HUES48 (cell line): Measurements from ENCODE around the gene DCAF6.

ENCODE experiments used
- H3K27ac ChIP-seq: one replicate; pipeline ENCODE4 v1.7.0; 2013; ENCODE audit warnings: low read depth, low read length, inconsistent platforms
- H3K27me3 ChIP-seq: 2 replicates; pipeline ENCODE4 v1.6.1; 2013; ENCODE audit warnings: mild to moderate bottlenecking, low read length; ENCODE audit not compliant: control insufficient read depth, insufficient read depth
- H3K36me3 ChIP-seq: 2 replicates; pipeline ENCODE4 v1.6.1; 2013; ENCODE audit warnings: low read length; ENCODE audit not compliant: control insufficient read depth, insufficient read depth
- H3K4me1 ChIP-seq: 2 replicates; pipeline ENCODE4 v1.6.1; 2013; ENCODE audit warnings: mild to moderate bottlenecking, low read length; ENCODE audit not compliant: control insufficient read depth, insufficient read depth
- H3K4me3 ChIP-seq: 2 replicates; pipeline ENCODE4 v1.5.1; 2013; ENCODE audit warnings: mild to moderate bottlenecking, low read depth, low read length
- H3K9ac ChIP-seq: 2 replicates; pipeline ENCODE4 v1.6.1; 2013; ENCODE audit warnings: mild to moderate bottlenecking, low read depth, low read length, moderate library complexity
- H3K9me3 ChIP-seq: 2 replicates; pipeline ENCODE4 v1.6.1; 2013; ENCODE audit warnings: low read length; ENCODE audit not compliant: control insufficient read depth, insufficient read depth

DCAF6 gene

GRCh38 chr1:167994560-167994959 is 58.1 kb downstream of the DCAF6 start:
- H3K9me3 ChIP-seq: no peaks in the 10 kb centered on the region
- peaks cover 7% of the 10 kb centered on the region; the same call in 1 of the 2 replicates for H3K4me1 ChIP-seq
- H3K4me3 ChIP-seq: no peak overlapping the region
- H3K9ac ChIP-seq: no peak overlapping the region
- H3K27ac ChIP-seq: no peak overlapping the region
- peaks cover 46% of the 10 kb centered on the region for H3K36me3 ChIP-seq
- H3K27me3 ChIP-seq: no peaks in the 10 kb centered on the region

GRCh38 chr1:167995038-167995437 is 58.6 kb downstream of the DCAF6 start:
- H3K4me1 ChIP-seq: peaks cover 7% of the 10 kb centered on the region; the same call in 1 of the 2 replicates

DNA sequence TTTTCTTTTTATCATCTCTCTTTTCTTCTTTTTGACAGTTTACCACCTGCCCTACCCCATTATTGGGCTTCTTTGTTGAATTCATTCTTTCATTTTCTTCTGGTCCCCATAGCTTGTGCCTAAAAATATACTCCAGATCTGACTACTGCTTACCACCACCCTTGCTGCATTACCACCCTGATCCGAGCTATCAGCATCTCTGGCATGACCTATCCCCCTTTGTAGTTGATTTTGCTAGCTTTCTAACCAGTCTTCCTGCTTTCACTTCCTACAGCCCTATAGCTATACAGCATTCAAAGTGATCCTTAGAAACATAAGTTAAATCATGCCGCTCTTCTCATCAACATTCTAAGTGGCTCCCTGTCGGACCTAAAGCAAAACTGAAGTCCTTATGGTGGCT is 59.8 kb downstream of the DCAF6 start:
- Histone ChIP-seq H3K4me1 (peaks cover 7% of the 10 kb centered on the region; the same call in 1 of the 2 replicates), H3K27ac (no peak overlapping the region), H3K9me3 (no peaks in the 10 kb centered on the region), H3K27me3 (no peaks in the 10 kb centered on the region), H3K4me3 (no peak overlapping the region), H3K9ac (no peak overlapping the region), H3K36me3 (peaks cover 42% of the 10 kb centered on the region)

More at GRCh38 chr1:167995038-167995437, 58.6 kb downstream of the DCAF6 start:
- Histone ChIP-seq H3K36me3 (peaks cover 46% of the 10 kb centered on the region), H3K4me3 (no peak overlapping the region), H3K27me3 (no peaks in the 10 kb centered on the region), H3K9me3 (no peaks in the 10 kb centered on the region), H3K27ac (no peak overlapping the region), H3K9ac (no peak overlapping the region)

DNA sequence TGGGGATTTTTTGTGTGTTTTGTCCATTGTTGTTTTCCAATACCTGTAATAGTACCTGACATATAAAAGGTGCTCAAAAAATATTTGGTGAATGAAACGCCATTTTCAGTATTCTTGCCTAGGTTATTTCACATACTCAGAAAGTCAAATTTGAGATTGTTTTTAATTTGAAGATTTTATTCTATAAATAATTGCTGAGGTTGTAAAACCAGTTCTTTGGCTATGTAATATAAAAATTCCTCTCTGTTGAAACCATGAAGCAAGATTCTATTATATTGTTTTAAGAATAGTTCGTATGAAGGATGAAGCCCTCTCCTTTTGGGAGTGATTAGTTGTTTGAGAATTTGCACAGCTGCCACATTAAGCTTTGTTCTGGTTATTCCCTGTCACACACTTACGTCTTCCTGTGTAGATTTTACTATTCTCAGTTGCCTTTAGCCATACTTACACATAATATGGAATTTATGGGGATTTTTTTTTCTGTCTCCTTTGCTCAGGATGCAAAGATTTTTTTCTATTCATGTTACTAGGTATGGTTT is 60.6 kb downstream of the DCAF6 start:
- H3K36me3 ChIP-seq: peaks cover 35% of the 10 kb centered on the region
- no peaks in the 10 kb centered on the region for H3K27me3 ChIP-seq
- H3K27ac ChIP-seq: no peak overlapping the region
- peaks cover 7% of the 10 kb centered on the region; the same call in 1 of the 2 replicates for H3K4me1 ChIP-seq
- no peaks in the 10 kb centered on the region for H3K9me3 ChIP-seq
- H3K4me3 ChIP-seq: no peak overlapping the region
- H3K9ac ChIP-seq: no peak overlapping the region

DNA sequence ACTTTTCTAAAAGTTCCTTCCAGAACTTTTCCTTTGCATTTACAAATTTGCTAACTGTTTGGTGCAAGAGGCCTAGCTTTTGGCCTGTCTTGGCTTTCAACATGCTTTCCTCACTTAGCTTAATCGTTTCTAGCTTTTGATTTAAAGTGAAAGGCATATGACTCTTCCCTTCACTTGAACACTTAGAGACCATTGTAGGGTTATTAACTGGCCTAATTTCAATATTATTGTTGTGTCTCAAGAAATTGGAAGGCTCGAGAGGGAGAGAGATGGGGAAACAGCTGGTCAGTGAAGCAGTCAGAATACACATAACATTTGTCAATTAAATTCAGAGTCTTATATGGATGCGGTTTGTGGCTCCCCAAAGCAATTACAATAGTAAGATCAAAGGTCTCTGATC is 63.4 kb downstream of the DCAF6 start:
- Histone ChIP-seq H3K36me3 (peaks cover 34% of the 10 kb centered on the region), H3K27me3 (no peaks in the 10 kb centered on the region), H3K9me3 (no peaks in the 10 kb centered on the region), H3K4me1 (peaks cover 7% of the 10 kb centered on the region; the same call in 1 of the 2 replicates), H3K4me3 (no peak overlapping the region), H3K27ac (no peak overlapping the region), H3K9ac (no peak overlapping the region)

DNA sequence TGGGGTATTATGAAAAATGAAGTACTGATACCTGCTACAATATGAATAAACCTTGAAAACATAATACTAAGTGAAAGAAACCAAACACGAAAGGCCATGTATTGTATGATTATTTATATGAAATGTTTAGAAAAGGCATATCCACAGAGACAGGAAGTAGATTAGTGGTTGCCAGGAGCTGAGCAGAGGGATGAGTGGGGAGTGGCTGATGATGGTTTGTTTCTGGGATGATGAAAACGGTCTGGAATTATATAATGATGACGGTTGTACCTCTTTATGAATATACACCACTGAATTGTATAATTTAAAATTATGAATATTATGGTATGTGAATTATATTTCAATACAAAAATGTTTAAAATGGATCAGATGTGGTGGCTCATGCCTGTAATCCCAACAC is 64.2 kb downstream of the DCAF6 start:
- Histone ChIP-seq H3K9me3 (no peaks in the 10 kb centered on the region), H3K36me3 (peaks cover 37% of the 10 kb centered on the region), H3K9ac (no peak overlapping the region), H3K27ac (no peak overlapping the region), H3K27me3 (no peaks in the 10 kb centered on the region), H3K4me3 (no peak overlapping the region), H3K4me1 (peaks cover 7% of the 10 kb centered on the region; the same call in 1 of the 2 replicates)

GRCh38 chr1:168001213-168001612 is 64.7 kb downstream of the DCAF6 start:
- peaks cover 42% of the 10 kb centered on the region for H3K36me3 ChIP-seq
- H3K27me3 ChIP-seq: no peaks in the 10 kb centered on the region
- peaks cover 7% of the 10 kb centered on the region; the same call in 1 of the 2 replicates for H3K4me1 ChIP-seq
- no peak overlapping the region for H3K4me3 ChIP-seq
- no peak overlapping the region for H3K9ac ChIP-seq
- no peaks in the 10 kb centered on the region for H3K9me3 ChIP-seq
- no peak overlapping the region for H3K27ac ChIP-seq

DNA sequence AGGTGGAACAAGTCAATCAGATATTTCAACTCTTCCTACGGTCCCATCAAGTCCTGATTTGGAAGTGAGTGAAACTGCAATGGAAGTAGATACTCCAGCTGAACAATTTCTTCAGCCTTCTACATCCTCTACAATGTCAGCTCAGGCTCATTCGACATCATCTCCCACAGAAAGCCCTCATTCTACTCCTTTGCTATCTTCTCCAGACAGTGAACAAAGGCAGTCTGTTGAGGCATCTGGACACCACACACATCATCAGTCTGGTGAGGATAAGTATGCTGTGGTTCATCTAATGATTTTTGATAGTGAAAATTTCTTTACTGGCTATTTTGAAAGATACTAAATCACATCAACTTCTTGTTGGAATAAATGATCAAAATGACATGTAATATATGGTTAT is 68.0 kb downstream of the DCAF6 start:
- Histone ChIP-seq H3K9ac (no peak overlapping the region), H3K4me1 (no peaks in the 10 kb centered on the region), H3K9me3 (no peaks in the 10 kb centered on the region), H3K27ac (no peak overlapping the region), H3K36me3 (peaks cover 54% of the 10 kb centered on the region), H3K4me3 (no peak overlapping the region), H3K27me3 (no peaks in the 10 kb centered on the region)

- no peaks in the 10 kb centered on the region for H3K4me1 ChIP-seq
- no peaks in the 10 kb centered on the region for H3K9me3 ChIP-seq
- peaks cover 54% of the 10 kb centered on the region for H3K36me3 ChIP-seq
- H3K27ac ChIP-seq: no peak overlapping the region
- no peaks in the 10 kb centered on the region for H3K27me3 ChIP-seq
- H3K9ac ChIP-seq: no peak overlapping the region
- no peak overlapping the region for H3K4me3 ChIP-seq
These were observed 69.0 kb downstream of the DCAF6 start for GRCh38 chr1:168005529-168005928.

DNA sequence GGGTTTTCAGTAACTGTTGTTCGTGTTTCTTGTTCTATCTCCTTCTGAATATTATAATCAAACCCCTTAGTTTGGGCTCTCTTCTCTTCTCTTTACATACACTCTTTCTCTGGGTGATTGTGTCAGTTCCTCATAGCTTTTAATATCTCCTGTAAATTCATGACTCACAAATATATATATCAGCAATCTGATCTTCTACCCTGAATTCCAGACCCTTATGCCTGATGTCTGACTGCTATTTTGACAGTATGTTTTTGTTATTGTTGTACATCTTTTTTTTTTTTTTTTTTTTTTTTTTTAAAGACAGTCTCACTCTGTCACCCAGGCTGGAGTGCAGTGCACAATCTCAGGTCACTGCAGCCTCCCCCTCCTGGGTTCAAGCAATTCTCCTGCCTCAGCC is 71.2 kb downstream of the DCAF6 start:
- H3K27me3 ChIP-seq: no peaks in the 10 kb centered on the region
- H3K27ac ChIP-seq: no peak overlapping the region
- no peak overlapping the region for H3K9ac ChIP-seq
- H3K36me3 ChIP-seq: peaks cover 47% of the 10 kb centered on the region
- H3K9me3 ChIP-seq: no peaks in the 10 kb centered on the region
- H3K4me3 ChIP-seq: no peak overlapping the region
- no peaks in the 10 kb centered on the region for H3K4me1 ChIP-seq

DNA sequence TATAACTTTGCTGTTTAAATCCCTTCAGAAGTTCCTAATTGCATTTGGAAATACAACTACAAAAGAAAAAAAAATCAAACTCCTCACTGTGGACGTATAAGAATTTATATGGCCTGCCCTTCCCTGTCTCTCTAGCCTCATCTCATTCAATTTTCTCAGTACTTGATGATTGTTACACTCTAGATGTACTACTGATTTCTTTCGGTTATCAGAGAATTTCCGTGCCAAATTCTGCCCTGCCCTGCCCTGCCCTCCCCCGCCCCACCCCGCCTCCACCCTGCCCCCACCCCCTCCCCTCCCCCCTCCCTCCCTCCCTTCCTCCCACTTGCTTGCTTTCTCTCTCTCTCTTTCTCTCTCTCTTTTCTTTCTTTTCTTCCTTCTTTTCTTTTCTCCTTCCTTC is 72.1 kb downstream of the DCAF6 start:
- Histone ChIP-seq H3K9ac (no peak overlapping the region), H3K27me3 (no peaks in the 10 kb centered on the region), H3K36me3 (peaks cover 43% of the 10 kb centered on the region), H3K4me1 (no peaks in the 10 kb centered on the region), H3K9me3 (no peaks in the 10 kb centered on the region), H3K4me3 (no peak overlapping the region), H3K27ac (no peak overlapping the region)
